Common myeloid progenitor, CD34-positive (primary cell): ENCODE results near the gene KIR3DL2. TPM values are rescaled to one million over a fixed set of nuclear protein-coding genes. Genes with fewer than 3 reads are reported as not detected.
"Not testable (repeated sequence)": the region's sequence is repeated elsewhere in the genome, so short reads cannot be mapped to it uniquely, and the experiment has no call there.

ENCODE experiments used
- CTCF ChIA-PET: fragments of 350-600 bp; sonication (Branson Sonifier 250); formaldehyde crosslinking; loops from one replicate; lab custom pipeline; 2021; ENCODE audit warnings: antibody characterized with exemption; lab: Charles Lee
- POLR2A ChIA-PET: fragments of 350-600 bp; sonication (Branson Sonifier 250); formaldehyde crosslinking; loops from one replicate; lab custom pipeline; 2021; ENCODE audit warnings: antibody characterized with exemption; lab: Charles Lee
- DNase-seq, 3 donors: peaks; one replicate each; pipeline versions ENCODE4 v3.0.0 to v3.0.0-alpha.2; 2013
- H3K27ac ChIP-seq, 2 experiments: 1 replicate in 1 of 2; 2 replicates in 1 of 2; pipeline ENCODE4 v1.7.0; 2013; ENCODE audit warnings: inconsistent platforms in 2 of 2, low read length in 2 of 2, mild to moderate bottlenecking in 2 of 2, low read depth in 1 of 2, moderate library complexity in 1 of 2; ENCODE audit not compliant: severe bottlenecking in 2 of 2, insufficient read depth in 1 of 2, poor library complexity in 1 of 2
- H3K27me3 ChIP-seq, 5 experiments: replicated peaks in 2 of 5; 1 replicate in 3 of 5; 2 replicates in 2 of 5; pipeline versions ENCODE4 v1.6.1 to v1.7.0; 2013; ENCODE audit warnings: low read length in 4 of 5, mild to moderate bottlenecking in 2 of 5, moderate library complexity in 2 of 5, inconsistent platforms in 1 of 5; ENCODE audit not compliant: insufficient read depth in 5 of 5, control insufficient read depth in 4 of 5
- H3K36me3 ChIP-seq, 4 experiments: 1 replicate in 2 of 4; 2 replicates in 2 of 4; pipeline versions ENCODE4 v1.6.1 to v1.7.0; 2013; ENCODE audit warnings: low read length in 3 of 4, control low read depth in 1 of 4, mild to moderate bottlenecking in 1 of 4; ENCODE audit not compliant: control insufficient read depth in 4 of 4, insufficient read depth in 4 of 4
- H3K4me1 ChIP-seq, 4 experiments: 1 replicate in 3 of 4; 2 replicates in 1 of 4; pipeline versions ENCODE4 v1.6.1 to v1.7.1; 2013; ENCODE audit warnings: low read length in 3 of 4, mild to moderate bottlenecking in 3 of 4, control low read depth in 1 of 4, inconsistent platforms in 1 of 4, moderate library complexity in 1 of 4; ENCODE audit not compliant: control insufficient read depth in 4 of 4, insufficient read depth in 4 of 4; ENCODE audit errors: control extremely low read depth in 1 of 4
- H3K4me3 ChIP-seq, 7 experiments: 1 replicate in 4 of 7; 2 replicates in 3 of 7; pipeline versions ENCODE4 v1.5.1 to v1.7.0; 2013; ENCODE audit warnings: mild to moderate bottlenecking in 7 of 7, low read length in 6 of 7, moderate library complexity in 6 of 7, inconsistent platforms in 2 of 7, low read depth in 2 of 7, control low read depth in 1 of 7; ENCODE audit not compliant: insufficient read depth in 4 of 7, control insufficient read depth in 1 of 7; ENCODE audit errors: extremely low read depth in 1 of 7
- H3K9me3 ChIP-seq, 5 experiments: 1 replicate in 4 of 5; 2 replicates in 1 of 5; pipeline versions ENCODE4 v1.6.1 to v1.7.1; 2013; ENCODE audit warnings: low read length in 4 of 5, mild to moderate bottlenecking in 2 of 5, inconsistent platforms in 1 of 5, low read depth in 1 of 5, moderate library complexity in 1 of 5; ENCODE audit not compliant: control insufficient read depth in 4 of 5, insufficient read depth in 2 of 5; ENCODE audit errors: control extremely low read depth in 1 of 5
- WGBS: methylation state at CpG from one replicate; pipeline ENCODE4 v1.1.5; 2013; ENCODE audit not compliant: insufficient coverage; 5-methylcytosine and 5-hydroxymethylcytosine counted together
- polyA plus RNA-seq: library from polyadenylated mRNA; unstranded; fragments of 120-200 nt; gene quantifications from one replicate; pipeline ENCODE4 v1.2.1, GENCODE V29; 2013

KIR3DL2 gene
- polyA plus RNA-seq, result 0.03 TPM

DNA sequence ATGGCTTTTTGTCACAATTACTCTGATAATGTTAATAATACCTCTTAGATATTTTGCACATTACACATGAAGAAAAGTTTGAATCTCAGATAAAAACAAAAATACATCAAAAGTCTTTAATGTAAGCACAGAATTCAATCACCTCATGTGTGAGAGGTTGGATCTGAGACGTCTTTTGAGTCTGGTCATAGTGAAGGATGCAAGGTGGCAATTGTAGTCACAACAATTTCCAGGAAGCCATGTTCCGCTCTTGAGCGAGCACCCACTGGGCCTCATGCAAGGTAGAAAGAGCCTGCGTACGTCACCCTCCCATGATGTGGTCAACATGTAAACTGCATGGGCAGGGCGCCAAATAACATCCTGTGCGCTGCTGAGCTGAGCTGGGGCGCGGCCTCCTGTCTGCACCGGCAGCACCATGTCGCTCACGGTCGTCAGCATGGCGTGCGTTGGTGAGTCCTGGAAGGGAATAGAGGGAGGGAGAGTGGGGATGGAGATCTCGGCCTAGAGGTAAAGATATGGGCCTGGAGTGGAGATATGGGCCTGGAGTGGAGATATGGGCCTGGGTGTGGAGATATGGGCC lies at the start of gene KIR3DL2:
KIR3DL2 (plus strand) TSS at position 383 of the 580 bp plus-strand sequence; CDS start at position 416, 33 bp downstream.
- H3K27ac ChIP-seq, H3K4me3 ChIP-seq, H3K9me3 ChIP-seq, DNase-seq, CTCF ChIA-PET, H3K4me1 ChIP-seq, H3K36me3 ChIP-seq, POLR2A ChIA-PET, H3K27me3 ChIP-seq: not testable (repeated sequence)
- WGBS, result 87% methylated on average over 12 of the region's 16 CpGs

GRCh38 chr19:54803410-54803809 lies 46.8 kb upstream of the KIR3DL2 start, which contains the start of gene KIR2DL4:
Gene KIR2DL4, plus strand, starts transcription at chr19:54803610. Its CDS starts 42 bp downstream, at chr19:54803652.
- 83% methylated on average over 10 of the region's 10 CpGs for WGBS
- Histone ChIP-seq H3K36me3 (no peaks in the 10 kb centered on the region), H3K4me3 (no peak within 1 kb of the TSS), H3K27me3 (peaks cover 0 to 10% (median 0%) of the 10 kb centered on the region in 5 experiments), H3K9me3 (peaks cover 0 to 3% (median 0%) of the 10 kb centered on the region in 5 experiments), H3K4me1 (no peaks in the 10 kb centered on the region), H3K27ac (no peak within 1 kb of the TSS)
- CTCF ChIA-PET, result no interaction called here
- DNase-seq, result no peak
- POLR2A ChIA-PET, result no interaction called here

- no peaks in the 10 kb centered on the region for H3K4me1 ChIP-seq
- H3K9me3 ChIP-seq, result peaks cover 0 to 3% (median 0%) of the 10 kb centered on the region in 5 experiments
- no peaks in the 10 kb centered on the region for H3K36me3 ChIP-seq
- POLR2A ChIA-PET, result no interaction called here
- 61% methylated on average over 3 of the region's 5 CpGs for WGBS
- CTCF ChIA-PET, result no interaction called here
- H3K4me3 ChIP-seq, result no peak overlapping the region
- H3K27ac ChIP-seq, result no peak overlapping the region
- no peak for DNase-seq
- H3K27me3 ChIP-seq, result peaks cover 0 to 14% (median 0%) of the 10 kb centered on the region in 5 experiments
These were observed 46.1 kb upstream of the KIR3DL2 start for GRCh38 chr19:54804101-54804500.

DNA sequence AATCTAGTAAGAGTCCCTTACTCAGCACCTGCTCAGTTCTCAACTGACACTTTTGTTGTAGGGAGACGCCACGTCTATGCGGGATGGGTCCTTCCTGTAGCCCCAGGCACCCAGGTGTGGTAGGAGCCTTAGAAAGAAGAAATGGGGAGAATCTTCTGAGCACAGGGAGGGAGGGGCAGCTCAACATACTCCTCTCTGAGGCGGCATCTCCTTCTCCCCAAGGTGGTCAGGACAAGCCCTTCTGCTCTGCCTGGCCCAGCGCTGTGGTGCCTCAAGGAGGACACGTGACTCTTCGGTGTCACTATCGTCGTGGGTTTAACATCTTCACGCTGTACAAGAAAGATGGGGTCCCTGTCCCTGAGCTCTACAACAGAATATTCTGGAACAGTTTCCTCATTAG lies 45.7 kb upstream of the KIR3DL2 start:
- no peak overlapping the region for H3K27ac ChIP-seq
- WGBS, result 92% methylated on average over 10 of the region's 10 CpGs
- POLR2A ChIA-PET, result no interaction called here
- DNase-seq, result no peak
- H3K36me3 ChIP-seq, result no peaks in the 10 kb centered on the region
- CTCF ChIA-PET, result no interaction called here
- peaks cover 0 to 3% (median 0%) of the 10 kb centered on the region in 5 experiments for H3K9me3 ChIP-seq
- peaks cover 0 to 14% (median 0%) of the 10 kb centered on the region in 5 experiments for H3K27me3 ChIP-seq
- H3K4me3 ChIP-seq, result no peak overlapping the region
- no peaks in the 10 kb centered on the region for H3K4me1 ChIP-seq

GRCh38 chr19:54805665-54806515 lies 44.4 kb upstream of the KIR3DL2 start:
- 90% methylated on average over 11 of the region's 14 CpGs for WGBS
- Histone ChIP-seq H3K36me3 (no peaks in the 10 kb centered on the region), H3K4me1 (no peaks in the 10 kb centered on the region), H3K4me3 (no peak overlapping the region), H3K9me3 (peaks cover 0 to 3% (median 0%) of the 10 kb centered on the region in 5 experiments), H3K27ac (no peak overlapping the region), H3K27me3 (peaks cover 0 to 14% (median 2%) of the 10 kb centered on the region in 5 experiments)
- CTCF ChIA-PET, result no interaction called here
- no peak for DNase-seq
- POLR2A ChIA-PET, result no interaction called here

GRCh38 chr19:54806516-54806838 lies 43.8 kb upstream of the KIR3DL2 start:
- no peak overlapping the region for H3K27ac ChIP-seq
- ChIA-PET POLR2A (no interaction called here), CTCF (no interaction called here)
- no CpG with 5 or more reads among the region's 2 CpGs for WGBS
- no peak for DNase-seq
- H3K27me3 ChIP-seq, result peaks cover 0 to 15% (median 2%) of the 10 kb centered on the region in 5 experiments
- H3K36me3 ChIP-seq, result no peaks in the 10 kb centered on the region
- H3K4me1 ChIP-seq, result no peaks in the 10 kb centered on the region
- peaks cover 0 to 3% (median 0%) of the 10 kb centered on the region in 5 experiments for H3K9me3 ChIP-seq
- H3K4me3 ChIP-seq, result no peak overlapping the region

- DNase-seq, H3K9me3 ChIP-seq, H3K36me3 ChIP-seq, CTCF ChIA-PET, POLR2A ChIA-PET, H3K4me3 ChIP-seq, H3K27ac ChIP-seq, H3K4me1 ChIP-seq: not testable (repeated sequence)
- peaks cover 0 to 17% (median 3%) of the 10 kb centered on the region in 5 experiments for H3K27me3 ChIP-seq
- 83% methylated on average over 1 of the region's 3 CpGs for WGBS
These were observed 35.7 kb upstream of the KIR3DL2 start for GRCh38 chr19:54814571-54814970.
